HCT116 (cell line): ENCODE results near the gene NPEPL1. TPM values are rescaled to one million over a fixed set of nuclear protein-coding genes. Genes with fewer than 3 reads are reported as not detected.

Experiments
- ATAC-seq: fragments of 200-7000 bp; cut with Tn5 transposase; 2 replicates; pipeline ENCODE4 v1.9.1; 2020; ENCODE audit warnings: mild to moderate bottlenecking, moderate library complexity
- BruUV-seq: library from RNA; stranded (reverse); fragments of 400-500 nt; replicated peaks from 2 replicates; lab custom pipeline; 2021; lab: Mats Ljungman, UMichigan
- CTCF ChIA-PET: fragments of 300-600 bp; sonication (Branson Sonifier 250); formaldehyde crosslinking; loops from one replicate; lab custom pipeline; 2021; ENCODE audit warnings: antibody characterized with exemption; lab: Charles Lee
- POLR2A ChIA-PET: fragments of 300-600, 350-600 bp; sonication (Branson Sonifier 250); formaldehyde crosslinking; loops from one replicate; lab custom pipeline; 2021; ENCODE audit warnings: antibody characterized with exemption; lab: Charles Lee
- RAD21 ChIA-PET, 2 experiments: fragments of 300-600 bp; sonication (Branson Sonifier 250); formaldehyde crosslinking; loops; one replicate each; lab custom pipeline; 2023; ENCODE audit warnings: low total read pairs in 2 of 2; ENCODE audit not compliant: uncharacterized antibody in 2 of 2, unreplicated experiment in 2 of 2, low non-redundant PET in 1 of 2; lab: Charles Lee
- DNase-seq: peaks from one replicate; pipeline ENCODE4 v3.0.0-alpha.2; 2010; ENCODE audit warnings: low read depth, low spot score
- H2AFZ ChIP-seq: fragments of 200-600 bp; shearing (Covaris generic), sonication (generic); 2 replicates; pipeline ENCODE4 v1.6.1; 2017; ENCODE audit warnings: low read depth, mixed run types, mixed read lengths, antibody characterized with exemption, low read length; ENCODE audit not compliant: poor library complexity, severe bottlenecking
- H3K27ac ChIP-seq: 2 replicates; pipeline ENCODE4 v1.5.1; 2012; ENCODE audit warnings: low read depth, low read length
- H3K27me3 ChIP-seq: fragments of 200-600 bp; sonication (generic); 2 replicates; pipeline ENCODE4 v1.6.1; 2016; ENCODE audit warnings: mixed run types, low read length, mixed read lengths; ENCODE audit not compliant: insufficient read depth
- H3K36me3 ChIP-seq, 2 experiments: fragments of 200-500 bp in 1 of 2; fragments of 200-600 bp in 1 of 2; sonication (Bioruptor generic) in 1 of 2; sonication (generic) in 1 of 2; 2 replicates each; pipeline versions ENCODE4 v1.5.1 to v1.6.1; 2014 to 2016; ENCODE audit warnings: low read length in 2 of 2, inconsistent platforms in 1 of 2, mixed read lengths in 1 of 2, mixed run types in 1 of 2; ENCODE audit not compliant: insufficient read depth in 2 of 2, control insufficient read depth in 1 of 2
- H3K4me1 ChIP-seq, 2 experiments: fragments of 200-600 bp in 1 of 2; sonication (generic) in 1 of 2; 2 replicates each; pipeline versions ENCODE4 v1.5.1 to v1.6.1; 2012 to 2017; ENCODE audit warnings: low read length in 2 of 2, inconsistent platforms in 1 of 2, mild to moderate bottlenecking in 1 of 2, mixed read lengths in 1 of 2, mixed run types in 1 of 2, moderate library complexity in 1 of 2; ENCODE audit not compliant: insufficient read depth in 2 of 2, control insufficient read depth in 1 of 2
- H3K4me2 ChIP-seq: fragments of 200-600 bp; sonication (generic); 2 replicates; pipeline ENCODE4 v1.6.1; 2017; ENCODE audit warnings: mixed run types, low read length, mixed read lengths
- H3K4me3 ChIP-seq, 2 experiments: fragments of 200-600 bp in 1 of 2; sonication (generic) in 1 of 2; replicated peaks in 1 of 2; 2 replicates each; pipeline ENCODE4 v1.5.1; 2011 to 2016; ENCODE audit warnings: low read length in 2 of 2, control low read depth in 1 of 2, low read depth in 1 of 2, mild to moderate bottlenecking in 1 of 2, mixed read lengths in 1 of 2, mixed run types in 1 of 2
- H3K79me2 ChIP-seq: fragments of 200-600 bp; sonication (generic); 2 replicates; pipeline ENCODE4 v1.6.1; 2017; ENCODE audit warnings: mild to moderate bottlenecking, mixed run types, low read length, moderate library complexity, mixed read lengths; ENCODE audit not compliant: insufficient read depth
- H3K9ac ChIP-seq: fragments of 200-600 bp; sonication (generic); 2 replicates; pipeline ENCODE4 v1.6.1; 2016; ENCODE audit warnings: low read length, mixed read lengths
- H3K9me2 ChIP-seq: fragments of 200-600 bp; sonication (generic), shearing (Covaris generic); 2 replicates; pipeline ENCODE4 v1.6.1; 2017; ENCODE audit warnings: mixed run types, mild to moderate bottlenecking, moderate library complexity; ENCODE audit not compliant: insufficient read depth
- H3K9me3 ChIP-seq, 2 experiments: fragments of 200-500 bp in 1 of 2; fragments of 200-600 bp in 1 of 2; sonication (Bioruptor generic) in 1 of 2; sonication (generic) in 1 of 2; 2 replicates each; pipeline ENCODE4 v1.6.1; 2014 to 2017; ENCODE audit warnings: low read length in 2 of 2, mixed read lengths in 2 of 2, inconsistent platforms in 1 of 2, low read depth in 1 of 2, mild to moderate bottlenecking in 1 of 2, mixed run types in 1 of 2, moderate library complexity in 1 of 2; ENCODE audit not compliant: control insufficient read depth in 1 of 2, insufficient read depth in 1 of 2
- H4K20me1 ChIP-seq: fragments of 200-600 bp; sonication (generic), shearing (Covaris generic); 2 replicates; pipeline ENCODE4 v1.6.1; 2017; ENCODE audit warnings: mixed run types, mild to moderate bottlenecking, moderate library complexity; ENCODE audit not compliant: insufficient read depth
- ATF3 ChIP-seq: IDR thresholded peaks from 2 replicates; pipeline ENCODE4 v1.6.1; 2012
- CBX3 ChIP-seq: IDR thresholded peaks from 2 replicates; pipeline ENCODE4 v1.6.1; 2012; ENCODE audit warnings: low read depth
- CEBPB ChIP-seq: IDR thresholded peaks from 2 replicates; pipeline ENCODE4 v1.6.1; 2012; ENCODE audit warnings: low read depth
- EGR1 ChIP-seq: IDR thresholded peaks from 2 replicates; pipeline ENCODE4 v1.6.1; 2012; ENCODE audit warnings: low read depth
- EZH2 ChIP-seq: fragments of 200-600 bp; sonication (generic); IDR thresholded peaks from 2 replicates; pipeline ENCODE4 v1.6.1; 2017; ENCODE audit warnings: antibody characterized with exemption, mixed run types
- EZH2phosphoT487 ChIP-seq: fragments of 200-600 bp; IDR thresholded peaks from 2 replicates; pipeline ENCODE4 v1.6.1; 2018; ENCODE audit warnings: antibody characterized with exemption, borderline replicate concordance
- FOSL1 ChIP-seq: IDR thresholded peaks from 2 replicates; pipeline ENCODE4 v1.6.1; 2012; ENCODE audit warnings: low read depth
- JUND ChIP-seq: IDR thresholded peaks from 2 replicates; pipeline ENCODE4 v1.6.1; 2012
- POLR2A ChIP-seq: IDR thresholded peaks from 2 replicates; pipeline ENCODE4 v1.7.0; 2011; ENCODE audit warnings: borderline replicate concordance; ENCODE audit not compliant: insufficient read depth, insufficient read length; ENCODE audit errors: extremely low read depth
- POLR2AphosphoS5 ChIP-seq: IDR thresholded peaks from 2 replicates; pipeline ENCODE4 v1.6.1; 2011; ENCODE audit warnings: mild to moderate bottlenecking, low read depth, low read length, moderate library complexity
- RAD21 ChIP-seq: IDR thresholded peaks from 2 replicates; pipeline ENCODE4 v1.6.1; 2012; ENCODE audit warnings: low read depth, mild to moderate bottlenecking
- SIN3A ChIP-seq: IDR thresholded peaks from 2 replicates; pipeline ENCODE4 v1.6.1; 2012; ENCODE audit warnings: low read depth
- SP1 ChIP-seq: IDR thresholded peaks from 2 replicates; pipeline ENCODE4 v1.6.1; 2012; ENCODE audit warnings: low read depth
- SRF ChIP-seq: IDR thresholded peaks from 2 replicates; pipeline ENCODE4 v1.6.1; 2012; ENCODE audit warnings: low read depth
- YY1 ChIP-seq: IDR thresholded peaks from 2 replicates; pipeline ENCODE4 v1.6.1; 2011; ENCODE audit warnings: low read length, low read depth, moderate library complexity, mild to moderate bottlenecking; ENCODE audit not compliant: insufficient replicate concordance; ENCODE audit errors: extremely low read depth
- ZBTB33 ChIP-seq: IDR thresholded peaks from 2 replicates; pipeline ENCODE4 v1.6.1; 2011; ENCODE audit warnings: mild to moderate bottlenecking, low read length, moderate library complexity; ENCODE audit not compliant: insufficient replicate concordance; ENCODE audit errors: extremely low read depth
- ZFX ChIP-seq: fragments of 450-650 bp; IDR thresholded peaks from 2 replicates; pipeline ENCODE4 v1.6.1; 2017
- ZNF274 ChIP-seq: fragments of 200-500 bp; sonication (Bioruptor generic); IDR thresholded peaks from 2 replicates; pipeline ENCODE4 v1.6.1; 2014; ENCODE audit warnings: mild to moderate bottlenecking, low read depth, low read length, inconsistent platforms
- intact Hi-C: fragments of 100-400 bp; cut with micrococcal nuclease; formaldehyde crosslinking; loops from 2 replicates; pipeline ENCODE4 v1.10.0; 2022
- total RNA-seq: library from RNA; stranded (reverse); gene quantifications from one replicate; pipeline ENCODE4 v1.2.1, GENCODE V29; 2021; ENCODE audit not compliant: unreplicated experiment

Gene NPEPL1
- total RNA-seq, 1 experiment from 2014 or later, result 16.6 TPM

- Histone ChIP-seq H2AFZ (no peak overlapping the region), H3K9me3 (no peaks in the 10 kb centered on the region), H3K9me2 (no peaks in the 10 kb centered on the region), H3K9ac (no peak overlapping the region), H3K36me3 (no peaks in the 10 kb centered on the region), H4K20me1 (no peaks in the 10 kb centered on the region), H3K27me3 (no peaks in the 10 kb centered on the region), H3K27ac (no peak overlapping the region), H3K4me2 (peak overlapping the region; percentile 79; the same call in 1 of the 2 replicates), H3K4me1 (peaks cover 7 to 16% of the 10 kb centered on the region in 2 experiments), H3K79me2 (no peaks in the 10 kb centered on the region), H3K4me3 (no peak overlapping the region)
- DNase-seq, result no peak
- CTCF ChIA-PET, result no interaction called here
- intact Hi-C loops, result loop anchor here (5.0 kb wide), 1 partner anchor 212 kb away; no protein-coding TSS in a partner anchor
- ATAC-seq, result no peak
- BruUV-seq, result no TSS peak
- TF ChIP-seq FOSL1, result no peak
- no peak for TF ChIP-seq ZBTB33
- TF ChIP-seq POLR2A, result no peak
- TF ChIP-seq EZH2phosphoT487, result no peak
- TF ChIP-seq SP1, result no peak
- no peak for TF ChIP-seq ATF3
- TF ChIP-seq SIN3A, result no peak
- no peak for TF ChIP-seq CEBPB
- TF ChIP-seq ZFX, result no peak
- TF ChIP-seq EZH2, result no peak
- no peak for TF ChIP-seq CBX3
- no peak for TF ChIP-seq EGR1
- TF ChIP-seq SRF, result no peak
- no peak for TF ChIP-seq ZNF274
- TF ChIP-seq POLR2AphosphoS5, result no peak
- no peak for TF ChIP-seq YY1
- TF ChIP-seq JUND, result no peak
- TF ChIP-seq RAD21, result no peak
- POLR2A ChIA-PET, result interaction anchor here (1.3 kb wide), 1 partner anchor 10 kb away, joined by 3 read pairs; no protein-coding TSS in a partner anchor
- RAD21 ChIA-PET, result no interaction called here
These were observed 1.9 kb downstream of the NPEPL1 start for GRCh38 chr20:58694241-58695083.
